Duodenal mucosa (tissue), 2 donors: ENCODE results near the gene MBP.

Experiments
- H3K27ac ChIP-seq: one replicate; pipeline ENCODE4 v1.7.0; 2013; ENCODE audit warnings: low read depth, low read length
- H3K27me3 ChIP-seq, 2 donors: one replicate each; pipeline ENCODE4 v1.7.0; 2013; ENCODE audit warnings: low read length in 2 of 2, control low read depth in 1 of 2; ENCODE audit not compliant: insufficient read depth in 2 of 2, control insufficient read depth in 1 of 2
- H3K36me3 ChIP-seq, 2 donors: one replicate each; pipeline ENCODE4 v1.7.0; 2013; ENCODE audit warnings: low read length in 2 of 2, control low read depth in 1 of 2; ENCODE audit not compliant: insufficient read depth in 2 of 2, control insufficient read depth in 1 of 2
- H3K4me1 ChIP-seq, 2 donors: one replicate each; pipeline ENCODE4 v1.7.0; 2013; ENCODE audit warnings: low read length in 2 of 2, control low read depth in 1 of 2; ENCODE audit not compliant: insufficient read depth in 2 of 2, control insufficient read depth in 1 of 2
- H3K4me3 ChIP-seq, 2 donors: one replicate each; pipeline ENCODE4 v1.7.0; 2013; ENCODE audit warnings: low read length in 2 of 2, low read depth in 1 of 2
- H3K9ac ChIP-seq, 2 donors: one replicate each; pipeline ENCODE4 v1.7.0; 2013; ENCODE audit warnings: low read length in 2 of 2, low read depth in 1 of 2
- H3K9me3 ChIP-seq, 2 donors: one replicate each; pipeline ENCODE4 v1.7.0; 2013; ENCODE audit warnings: low read length in 2 of 2, control low read depth in 1 of 2; ENCODE audit not compliant: control insufficient read depth in 1 of 2

MBP gene

DNA sequence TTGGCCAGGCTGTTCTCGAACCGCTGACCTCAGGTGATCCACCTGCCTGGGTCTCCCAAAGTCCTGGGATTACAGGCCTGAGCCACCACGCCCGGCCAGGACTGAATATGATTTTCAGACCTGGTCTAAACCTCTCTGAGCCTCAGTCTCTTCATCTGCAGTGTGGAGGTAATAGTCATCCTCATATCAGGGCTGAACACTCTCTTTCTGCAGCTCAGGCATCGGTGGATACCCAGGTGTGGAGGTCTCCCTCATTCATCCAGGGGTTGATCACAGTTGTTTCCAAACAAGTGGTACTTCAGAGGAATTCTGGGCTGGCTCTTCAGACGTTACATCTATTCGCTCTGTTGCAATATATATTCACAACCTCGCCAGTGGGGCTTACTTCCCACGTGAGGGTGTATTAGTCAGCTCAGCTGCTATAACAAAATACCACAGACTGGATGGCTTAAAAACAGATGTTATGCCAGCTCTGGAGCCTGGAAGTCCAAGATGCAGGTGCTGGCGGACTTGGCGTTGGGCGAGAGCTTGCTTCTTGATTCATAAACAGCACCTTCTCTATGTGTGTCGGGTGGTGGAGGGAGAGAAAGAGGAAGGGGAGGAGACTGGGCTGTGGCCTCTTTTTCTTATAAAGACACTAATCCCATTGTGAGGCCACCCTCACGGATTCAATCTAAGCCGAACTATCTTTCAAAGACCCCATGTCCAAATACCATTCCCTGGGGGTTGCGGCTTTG, 2.9 kb upstream of the MBP start:
- H3K36me3 ChIP-seq, result no peaks in the 10 kb centered on the region
- H3K4me3 ChIP-seq, result no peak overlapping the region
- H3K4me1 ChIP-seq, result peaks cover under 1 to 10% of the 10 kb centered on the region in 2 donors
- H3K9me3 ChIP-seq, result no peaks in the 10 kb centered on the region
- H3K27me3 ChIP-seq, result no peaks in the 10 kb centered on the region
- no peak overlapping the region for H3K27ac ChIP-seq
- no peak overlapping the region for H3K9ac ChIP-seq

- Histone ChIP-seq H3K9me3 (no peaks in the 10 kb centered on the region), H3K9ac (no peak overlapping the region), H3K36me3 (no peaks in the 10 kb centered on the region), H3K27ac (no peak overlapping the region), H3K27me3 (no peaks in the 10 kb centered on the region), H3K4me3 (no peak overlapping the region), H3K4me1 (peaks cover 6 to 19% of the 10 kb centered on the region in 2 donors)
These were observed 2.0 kb upstream of the MBP start for GRCh38 chr18:77134611-77135010.

- no peak overlapping the region for H3K4me3 ChIP-seq
- no peak overlapping the region for H3K27ac ChIP-seq
- peaks cover 0 to 5% of the 10 kb centered on the region in 2 donors for H3K36me3 ChIP-seq
- peak overlapping the region in 1 of 2 donors; percentile 43 for H3K9ac ChIP-seq
- no peaks in the 10 kb centered on the region for H3K27me3 ChIP-seq
- peaks cover 13 to 24% of the 10 kb centered on the region in 2 donors for H3K4me1 ChIP-seq
- no peaks in the 10 kb centered on the region for H3K9me3 ChIP-seq
These were observed 1.4 kb upstream of the MBP start for GRCh38 chr18:77133835-77134496.

- peaks cover 0 to 5% of the 10 kb centered on the region in 2 donors for H3K36me3 ChIP-seq
- no peaks in the 10 kb centered on the region for H3K27me3 ChIP-seq
- H3K27ac ChIP-seq, result peak overlapping the region; percentile 69
- peak overlapping the region; percentile 61 to 77 for H3K4me3 ChIP-seq
- peak overlapping the region; percentile 63 to 68 for H3K9ac ChIP-seq
- H3K9me3 ChIP-seq, result no peaks in the 10 kb centered on the region
- peaks cover 20 to 31% of the 10 kb centered on the region in 2 donors for H3K4me1 ChIP-seq
These were observed 660 bp upstream of the MBP start for GRCh38 chr18:77133051-77133834.

DNA sequence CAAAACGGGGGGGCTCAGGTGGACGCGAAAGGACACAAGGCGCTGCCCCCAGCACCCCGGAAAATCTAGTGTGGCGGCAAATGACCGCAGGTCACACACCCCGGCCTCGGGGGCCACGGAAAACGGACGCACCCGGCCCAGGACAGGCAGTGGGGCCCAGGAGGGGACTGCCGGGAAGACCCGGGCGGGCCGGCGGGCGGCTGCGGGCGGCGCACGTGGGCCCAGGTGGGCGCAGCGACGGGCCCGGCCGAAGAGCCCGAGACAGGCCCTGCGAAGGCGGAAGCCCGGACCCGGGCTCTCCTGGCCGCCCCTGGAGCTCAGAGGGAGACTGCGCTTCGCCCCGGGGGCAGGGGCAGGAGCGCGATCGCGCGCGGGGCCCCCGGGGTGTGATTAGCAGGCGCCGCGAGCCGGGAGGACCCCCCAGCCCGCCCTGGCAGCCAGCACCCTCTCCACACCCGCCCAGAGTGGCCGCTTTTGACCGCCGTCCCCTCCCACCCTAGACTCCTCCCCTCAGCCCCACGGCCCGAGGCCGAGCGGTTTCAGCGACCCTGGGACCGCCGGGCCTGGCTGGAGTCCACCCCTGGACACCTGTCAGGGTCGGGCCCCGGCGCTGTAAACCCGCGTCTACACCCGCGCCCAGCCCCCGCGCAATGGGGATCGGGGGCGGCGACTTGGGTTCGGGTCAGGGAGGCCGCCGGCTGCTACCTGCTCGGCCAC, 773 bp downstream of the MBP start:
- H3K9ac ChIP-seq, result peak overlapping the region; percentile 84 to 86
- H3K4me1 ChIP-seq, result peaks cover 34 to 42% of the 10 kb centered on the region in 2 donors
- H3K9me3 ChIP-seq, result no peaks in the 10 kb centered on the region
- peak overlapping the region; percentile 91 for H3K27ac ChIP-seq
- H3K27me3 ChIP-seq, result no peaks in the 10 kb centered on the region
- peaks cover 0 to 5% of the 10 kb centered on the region in 2 donors for H3K36me3 ChIP-seq
- peak overlapping the region; percentile 74 to 77 for H3K4me3 ChIP-seq

GRCh38 chr18:77131100-77131651, 1.4 kb downstream of the MBP start:
- peak overlapping the region; percentile 91 for H3K27ac ChIP-seq
- peak overlapping the region; percentile 74 to 77 for H3K4me3 ChIP-seq
- no peaks in the 10 kb centered on the region for H3K27me3 ChIP-seq
- peak overlapping the region; percentile 84 to 86 for H3K9ac ChIP-seq
- peaks cover 0 to 5% of the 10 kb centered on the region in 2 donors for H3K36me3 ChIP-seq
- H3K9me3 ChIP-seq, result no peaks in the 10 kb centered on the region
- peaks cover 40 to 42% of the 10 kb centered on the region in 2 donors for H3K4me1 ChIP-seq

- Histone ChIP-seq H3K27ac (no peak overlapping the region), H3K4me1 (peaks cover 42% of the 10 kb centered on the region in 2 donors), H3K9me3 (no peaks in the 10 kb centered on the region), H3K4me3 (peak overlapping the region; percentile 74 to 77), H3K9ac (peak overlapping the region; percentile 84 to 86), H3K27me3 (no peaks in the 10 kb centered on the region), H3K36me3 (peaks cover 0 to 5% of the 10 kb centered on the region in 2 donors)
These were observed 2.1 kb downstream of the MBP start for GRCh38 chr18:77130229-77131099.

DNA sequence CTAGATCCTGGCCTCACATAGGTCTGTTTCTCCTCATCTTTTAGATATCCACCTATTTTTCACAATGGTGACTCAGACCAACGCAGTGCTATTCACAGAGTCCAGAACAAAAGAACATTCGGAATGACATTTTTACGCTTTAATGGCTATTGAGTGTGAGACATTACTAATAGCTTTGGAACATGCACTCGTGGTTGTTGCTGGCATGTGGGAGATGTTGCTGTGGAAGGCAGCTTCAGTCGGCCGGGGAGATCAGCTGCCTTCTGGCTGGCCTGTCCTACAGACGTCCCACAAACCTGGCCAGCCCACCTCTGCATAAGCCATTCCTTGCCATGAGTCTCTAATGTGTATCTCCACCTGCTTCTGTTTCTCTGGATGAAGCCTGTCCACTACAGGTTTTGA, 3.4 kb downstream of the MBP start:
- Histone ChIP-seq H3K4me3 (peak overlapping the region in 1 of 2 donors; percentile 36), H3K9ac (no peak overlapping the region), H3K27ac (no peak overlapping the region), H3K27me3 (no peaks in the 10 kb centered on the region), H3K4me1 (peaks cover 53% of the 10 kb centered on the region in 2 donors), H3K36me3 (peaks cover 0 to 5% of the 10 kb centered on the region in 2 donors), H3K9me3 (no peaks in the 10 kb centered on the region)
